HG03280 (cell line): ENCODE results near the gene ATP8A2.
"Not testable (repeated sequence)": the region's sequence is repeated elsewhere in the genome, so short reads cannot be mapped to it uniquely, and the experiment has no call there.

Experiments used
- ATAC-seq: cut with Tn5 transposase; IDR thresholded peaks from one replicate; pipeline ENCODE4 v1.9.1; 2021; ENCODE audit warnings: mild to moderate bottlenecking, moderate library complexity; ENCODE audit not compliant: unreplicated experiment

The ATP8A2 gene

GRCh38 chr13:25943658-25944057 lies 571.9 kb downstream of the ATP8A2 start:
- ATAC-seq: no peak

GRCh38 chr13:25945596-25945995 lies 573.8 kb downstream of the ATP8A2 start:
- ATAC-seq: no peak

GRCh38 chr13:25946321-25946720 lies 574.5 kb downstream of the ATP8A2 start:
- no peak for ATAC-seq

- no peak for ATAC-seq
Observed at GRCh38 chr13:25948910-25949309, 577.1 kb downstream of the ATP8A2 start.

- no peak for ATAC-seq
Observed at GRCh38 chr13:25951831-25952230, 580.1 kb downstream of the ATP8A2 start.

- ATAC-seq: not testable (repeated sequence)
Observed at GRCh38 chr13:25954080-25954479, 582.3 kb downstream of the ATP8A2 start.

GRCh38 chr13:25954943-25955342 lies 583.2 kb downstream of the ATP8A2 start:
- ATAC-seq: not testable (repeated sequence)

GRCh38 chr13:25958986-25959385 lies 587.2 kb downstream of the ATP8A2 start:
- no peak for ATAC-seq

- no peak for ATAC-seq
Observed at GRCh38 chr13:25961294-25961693, 589.5 kb downstream of the ATP8A2 start.

GRCh38 chr13:25963674-25964073 lies 591.9 kb downstream of the ATP8A2 start:
- no peak for ATAC-seq

GRCh38 chr13:25965596-25965995 lies 593.8 kb downstream of the ATP8A2 start:
- no peak for ATAC-seq

- no peak for ATAC-seq
Observed at GRCh38 chr13:25966086-25966485, 594.3 kb downstream of the ATP8A2 start.

GRCh38 chr13:25967144-25967543 lies 595.4 kb downstream of the ATP8A2 start:
- no peak for ATAC-seq

- no peak for ATAC-seq
Observed at GRCh38 chr13:25971047-25971446, 599.3 kb downstream of the ATP8A2 start.

GRCh38 chr13:25971459-25972145 lies 599.8 kb downstream of the ATP8A2 start:
- no peak for ATAC-seq

- ATAC-seq: no peak
Observed at GRCh38 chr13:25973085-25973484, 601.3 kb downstream of the ATP8A2 start.

- ATAC-seq: no peak
Observed at GRCh38 chr13:25973576-25973975, 601.8 kb downstream of the ATP8A2 start.

GRCh38 chr13:25977216-25977615 lies 605.4 kb downstream of the ATP8A2 start:
- ATAC-seq: no peak

- ATAC-seq: no peak
Observed at GRCh38 chr13:25977671-25978070, 605.9 kb downstream of the ATP8A2 start.

GRCh38 chr13:25978961-25979360 lies 607.2 kb downstream of the ATP8A2 start:
- ATAC-seq: no peak

GRCh38 chr13:25979371-25979770 lies 607.6 kb downstream of the ATP8A2 start:
- ATAC-seq: no peak

- no peak for ATAC-seq
Observed at GRCh38 chr13:25980255-25980654, 608.5 kb downstream of the ATP8A2 start.

- no peak for ATAC-seq
Observed at GRCh38 chr13:25981060-25981459, 609.3 kb downstream of the ATP8A2 start.
